Fibroblast of villous mesenchyme (primary cell): Measurements from ENCODE around the gene VPS13D. TPM values are rescaled to one million over a fixed set of nuclear protein-coding genes. Genes with fewer than 3 reads are reported as not detected.

Experiments
- DNase-seq: peaks from one replicate; pipeline ENCODE4 v3.0.0-alpha.2; 2010; ENCODE audit warnings: low read depth
- H3K4me3 ChIP-seq: 2 replicates; pipeline ENCODE4 v1.5.1; 2011; ENCODE audit warnings: low read depth, mild to moderate bottlenecking, low read length
- CTCF ChIP-seq: IDR thresholded peaks from 2 replicates; pipeline ENCODE4 v1.5.1; 2012; ENCODE audit warnings: low read depth, mild to moderate bottlenecking, low read length; ENCODE audit not compliant: insufficient read depth
- total RNA-seq: library from RNA; depleted of rRNA; stranded (reverse); fragments of >200 nt; gene quantifications from 2 replicates; pipeline ENCODE4 v1.2.3, GENCODE V29; 2012

VPS13D gene
- total RNA-seq, 1 donor, result 55.3 TPM

GRCh38 chr1:12271033-12271432 is 41.2 kb downstream of the VPS13D start:
- no peak for TF ChIP-seq CTCF
- DNase-seq, result no peak
- H3K4me3 ChIP-seq, result no peak overlapping the region

GRCh38 chr1:12272770-12273169 is 42.9 kb downstream of the VPS13D start:
- no peak for DNase-seq
- no peak overlapping the region for H3K4me3 ChIP-seq
- no peak for TF ChIP-seq CTCF

- TF ChIP-seq CTCF, result peak; percentile 75
- peak; percentile 25 for DNase-seq
- no peak overlapping the region for H3K4me3 ChIP-seq
Measured at GRCh38 chr1:12275370-12275769, 45.5 kb downstream of the VPS13D start.

- DNase-seq, result peak; percentile 53
- no peak overlapping the region for H3K4me3 ChIP-seq
- TF ChIP-seq CTCF, result peak; percentile 58
Measured at GRCh38 chr1:12276225-12276624, 46.4 kb downstream of the VPS13D start.

GRCh38 chr1:12279003-12279402 is 49.2 kb downstream of the VPS13D start:
- TF ChIP-seq CTCF, result no peak
- DNase-seq, result no peak
- H3K4me3 ChIP-seq, result no peak overlapping the region

GRCh38 chr1:12279728-12280464 is 50.1 kb downstream of the VPS13D start:
- no peak for DNase-seq
- no peak overlapping the region for H3K4me3 ChIP-seq
- TF ChIP-seq CTCF, result no peak

- no peak overlapping the region for H3K4me3 ChIP-seq
- no peak for DNase-seq
Measured at GRCh38 chr1:12282142-12282541, 52.3 kb downstream of the VPS13D start.

More at GRCh38 chr1:12282142-12282541, 52.3 kb downstream of the VPS13D start:
- no peak for TF ChIP-seq CTCF
